IMR-90 (cell line): ENCODE data around the gene GABARAPL1.

ENCODE experiments used
- CEBPB ChIP-seq: IDR thresholded peaks from 2 replicates; pipeline ENCODE4 v1.6.1; 2012; ENCODE audit warnings: low read depth, low read length, improper control_type of control experiment
- CTCF ChIP-seq: conservative IDR thresholded peaks from 2 replicates; pipeline ENCODE4 v1.5.1; 2012; ENCODE audit warnings: mild to moderate bottlenecking, low read depth, low read length, improper control_type of control experiment
- FOS ChIP-seq: fragments of 150-350 bp; IDR thresholded peaks from 2 replicates; pipeline ENCODE4 v1.6.1; 2016; ENCODE audit warnings: low read depth, low read length
- MAZ ChIP-seq: IDR thresholded peaks from 2 replicates; pipeline ENCODE4 v1.6.1; 2012; ENCODE audit warnings: low read depth, mild to moderate bottlenecking, low read length, improper control_type of control experiment, moderate library complexity, borderline replicate concordance
- POLR2A ChIP-seq: IDR thresholded peaks from 2 replicates; pipeline ENCODE4 v1.6.1; 2012; ENCODE audit warnings: mild to moderate bottlenecking, low read depth, low read length
- RCOR1 ChIP-seq: IDR thresholded peaks from 2 replicates; pipeline ENCODE4 v1.6.1; 2012; ENCODE audit warnings: mild to moderate bottlenecking, low read length, improper control_type of control experiment; ENCODE audit not compliant: insufficient replicate concordance
- USF2 ChIP-seq: fragments of 150-350 bp; IDR thresholded peaks from 2 replicates; pipeline ENCODE4 v1.6.1; 2017; ENCODE audit warnings: mild to moderate bottlenecking, antibody characterized with exemption, low read length, low read depth

GRCh38 chr12:10211101-10211939 is 1.4 kb upstream of the GABARAPL1 start:
- no peak for TF ChIP-seq MAZ
- no peak for TF ChIP-seq CTCF
- no peak for TF ChIP-seq FOS
- TF ChIP-seq POLR2A: no peak
- no peak for TF ChIP-seq RCOR1
- no peak for TF ChIP-seq CEBPB
- no peak for TF ChIP-seq USF2
